Panc1 (cell line): ENCODE data around the gene ZNF764. TPM values are rescaled to one million over a fixed set of nuclear protein-coding genes. Genes with fewer than 3 reads are reported as not detected.
"Not testable (repeated sequence)": the region's sequence is repeated elsewhere in the genome, so short reads cannot be mapped to it uniquely, and the experiment has no call there.

ENCODE experiments used
- ATAC-seq: fragments of 200-7000 bp; cut with Tn5 transposase; 2 replicates; pipeline ENCODE4 v1.9.1; 2020; ENCODE audit warnings: mild to moderate bottlenecking, moderate library complexity
- BruUV-seq: library from RNA; stranded (reverse); fragments of 400-500 nt; replicated peaks from 2 replicates; lab custom pipeline; 2021; lab: Mats Ljungman, UMichigan
- CTCF ChIA-PET: fragments of 300-600 bp; sonication (Branson Sonifier 250); formaldehyde crosslinking; loops from one replicate; lab custom pipeline; 2022; ENCODE audit warnings: antibody characterized with exemption; lab: Charles Lee
- POLR2A ChIA-PET: fragments of 300-600 bp; sonication (Branson Sonifier 250); formaldehyde crosslinking; loops from one replicate; lab custom pipeline; 2022; ENCODE audit warnings: antibody characterized with exemption; lab: Charles Lee
- DNase-seq: peaks from one replicate; pipeline ENCODE4 v3.0.0-alpha.2; 2010; ENCODE audit warnings: low read depth, low spot score
- H3K27ac ChIP-seq: 2 replicates; pipeline ENCODE4 v1.5.1; 2011; ENCODE audit warnings: mild to moderate bottlenecking, low read length, inconsistent platforms
- H3K27me3 ChIP-seq: fragments of 200-500 bp; sonication (Bioruptor generic); 2 replicates; pipeline ENCODE4 v1.6.0; 2014; ENCODE audit warnings: low read length, inconsistent platforms; ENCODE audit not compliant: control insufficient read depth, insufficient read depth
- H3K36me3 ChIP-seq: fragments of 200-500 bp; sonication (Bioruptor generic); 2 replicates; pipeline ENCODE4 v1.5.1; 2014; ENCODE audit warnings: inconsistent platforms, mild to moderate bottlenecking, low read length, moderate library complexity; ENCODE audit not compliant: control insufficient read depth, insufficient read depth
- H3K4me1 ChIP-seq: 2 replicates; pipeline ENCODE4 v1.5.1; 2011; ENCODE audit warnings: inconsistent platforms, mild to moderate bottlenecking, low read length, moderate library complexity; ENCODE audit not compliant: control insufficient read depth, insufficient read depth
- H3K4me3 ChIP-seq, 2 experiments: 2 replicates each; pipeline ENCODE4 v1.5.1; 2011 to 2012; ENCODE audit warnings: low read depth in 2 of 2, low read length in 2 of 2, mild to moderate bottlenecking in 2 of 2, inconsistent platforms in 1 of 2, moderate library complexity in 1 of 2
- H3K9me3 ChIP-seq: fragments of 200-500 bp; sonication (Bioruptor generic); 2 replicates; pipeline ENCODE4 v1.5.1; 2014; ENCODE audit warnings: low read depth, mild to moderate bottlenecking, inconsistent platforms, low read length, moderate library complexity; ENCODE audit not compliant: control insufficient read depth, insufficient read depth
- CTCF ChIP-seq: fragments of 450-650 bp; IDR thresholded peaks from 2 replicates; pipeline ENCODE4 v1.5.1; 2017; ENCODE audit warnings: mild to moderate bottlenecking
- POLR2AphosphoS5 ChIP-seq: IDR thresholded peaks from 2 replicates; pipeline ENCODE4 v1.6.1; 2012; ENCODE audit warnings: mild to moderate bottlenecking, low read depth, low read length, moderate library complexity
- SIN3A ChIP-seq: IDR thresholded peaks from 2 replicates; pipeline ENCODE4 v1.6.1; 2012; ENCODE audit warnings: low read depth, mild to moderate bottlenecking, low read length, moderate library complexity, borderline replicate concordance; ENCODE audit not compliant: insufficient read depth
- TCF7L2 ChIP-seq: IDR thresholded peaks from 2 replicates; pipeline ENCODE4 v1.6.1; 2011; ENCODE audit warnings: mild to moderate bottlenecking, low read depth, low read length, inconsistent platforms
- in situ Hi-C: cut with HindIII; loops from 2 replicates; pipeline ENCODE4 v1.10.0; 2016; ENCODE audit warnings: low sequenced_read_pairs, low pct_unique_long_range_greater_than_20kb
- intact Hi-C: fragments of 100-400 bp; cut with micrococcal nuclease; formaldehyde crosslinking; loops from one replicate; pipeline ENCODE4 v1.10.0; 2022; ENCODE audit not compliant: unreplicated experiment
- total RNA-seq: library from RNA; stranded (reverse); gene quantifications from one replicate; pipeline ENCODE4 v1.2.1, GENCODE V29; 2021; ENCODE audit not compliant: unreplicated experiment
- TF ChIP-seq, protein P1 (sequence below), 2 experiments: IDR thresholded peaks; 2 replicates each; pipeline ENCODE4 v1.6.1; 2011 to 2012; ENCODE audit warnings: low read depth in 2 of 2, control low read depth in 1 of 2, low read length in 1 of 2, mild to moderate bottlenecking in 1 of 2, moderate library complexity in 1 of 2; ENCODE audit not compliant: insufficient read depth in 1 of 2

The ZNF764 gene
- total RNA-seq, 1 experiment from 2014 or later: 16.7 TPM

DNA sequence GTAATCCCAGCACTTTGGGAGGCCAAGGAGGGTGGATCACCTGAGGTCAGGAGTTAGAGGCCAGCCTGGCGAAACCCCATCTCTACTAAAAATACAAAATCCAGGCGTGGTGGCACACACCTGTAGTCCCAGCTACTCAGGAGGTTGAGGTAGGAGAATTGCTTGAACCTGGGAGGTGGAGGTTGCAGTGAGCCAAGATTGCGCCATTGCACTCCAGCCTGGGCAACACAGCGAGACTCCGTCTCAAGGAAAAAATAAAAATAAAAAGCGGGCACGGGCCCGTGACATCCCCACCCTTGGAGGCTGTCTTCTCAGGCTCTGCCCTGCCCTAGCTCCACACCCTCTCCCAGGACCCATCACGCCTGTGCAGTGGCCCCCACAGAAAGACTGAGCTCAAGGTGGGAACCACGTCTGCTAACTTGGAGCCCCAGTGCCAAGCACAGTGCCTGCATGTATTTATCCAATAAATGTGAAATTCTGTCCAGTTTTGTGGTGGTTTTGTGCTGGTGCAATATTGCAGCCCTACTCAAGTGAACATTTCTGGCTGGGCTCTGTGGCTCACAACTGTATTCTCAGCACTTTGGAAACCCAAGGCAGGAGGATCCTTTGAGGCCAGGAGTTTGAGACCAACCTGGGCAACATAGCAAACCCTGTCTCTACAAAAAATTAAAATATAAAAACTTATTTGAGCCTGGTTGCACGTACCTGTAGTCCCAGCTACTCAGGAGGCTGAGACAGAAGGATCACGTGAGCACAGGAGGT, 35.3 kb downstream of the ZNF764 start:
- H3K27me3 ChIP-seq, DNase-seq, in situ Hi-C loops, POLR2A ChIA-PET, CTCF ChIA-PET, ATAC-seq, BruUV-seq, H3K4me3 ChIP-seq, H3K9me3 ChIP-seq, H3K36me3 ChIP-seq, H3K27ac ChIP-seq: not testable (repeated sequence)
- H3K4me1 ChIP-seq: peaks cover 15% of the 10 kb centered on the region
- intact Hi-C loops: loop anchor here (10.0 kb wide), 1 partner anchor 78 kb away; the partner anchor contains the start of gene SEPHS2
- TF ChIP-seq POLR2AphosphoS5: peak; percentile 21; the same call in 1 of the 2 replicates

DNA sequence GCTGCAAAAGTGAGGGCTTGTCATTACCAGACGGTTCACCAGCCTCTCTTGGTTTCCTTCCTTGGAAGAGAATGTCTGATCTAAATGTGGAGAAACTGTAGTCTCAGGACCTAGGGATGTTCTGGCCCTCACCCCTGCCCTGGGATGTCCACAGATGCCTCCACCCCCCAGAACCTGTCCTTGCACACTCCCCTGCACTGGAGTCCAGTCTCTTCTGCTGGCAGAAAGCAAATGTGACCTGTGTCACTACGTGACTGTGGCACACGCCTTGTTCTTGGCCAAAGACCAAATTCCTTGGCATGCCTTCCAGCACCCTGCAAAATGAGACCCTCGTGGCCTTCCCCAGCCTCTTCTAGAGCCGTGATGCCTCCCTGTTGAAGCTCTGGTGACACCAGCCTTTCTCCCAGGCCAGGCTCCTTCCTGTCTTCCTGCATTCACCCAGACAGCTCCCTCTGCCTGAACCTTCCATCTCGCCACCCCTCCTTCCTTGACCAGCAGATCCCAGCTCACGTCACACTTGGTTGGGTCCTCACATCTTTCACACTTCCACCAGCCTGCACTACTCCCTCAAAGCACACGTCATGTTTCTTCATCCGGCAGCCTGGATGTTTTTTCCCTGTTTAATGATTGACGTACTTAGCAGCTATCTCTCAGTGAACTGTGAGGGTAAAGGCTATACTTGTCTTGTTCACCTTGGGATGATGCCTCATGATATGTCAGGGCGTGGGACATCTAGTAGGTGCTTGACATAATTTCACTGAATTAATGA, 36.1 kb downstream of the ZNF764 start:
- no TSS peak for BruUV-seq
- ChIA-PET POLR2A (interaction anchor here (0.7 kb wide), 1 partner anchor 32 kb away, joined by 3 read pairs; no protein-coding TSS in a partner anchor), CTCF (interaction anchor here (0.7 kb wide), 1 partner anchor 73 kb away, joined by 4 read pairs; no protein-coding TSS in a partner anchor)
- no peak for DNase-seq
- Histone ChIP-seq H3K4me3 (no peak overlapping the region), H3K27me3 (no peaks in the 10 kb centered on the region), H3K9me3 (no peaks in the 10 kb centered on the region), H3K36me3 (no peaks in the 10 kb centered on the region), H3K27ac (no peak overlapping the region), H3K4me1 (peaks cover 11% of the 10 kb centered on the region; the same call in 1 of the 2 replicates)
- TF ChIP-seq SIN3A: no peak
- no peak for TF ChIP-seq CTCF
- TF ChIP-seq TCF7L2: no peak
- no peak for TF ChIP-seq POLR2AphosphoS5
- TF ChIP-seq, protein P1, sequence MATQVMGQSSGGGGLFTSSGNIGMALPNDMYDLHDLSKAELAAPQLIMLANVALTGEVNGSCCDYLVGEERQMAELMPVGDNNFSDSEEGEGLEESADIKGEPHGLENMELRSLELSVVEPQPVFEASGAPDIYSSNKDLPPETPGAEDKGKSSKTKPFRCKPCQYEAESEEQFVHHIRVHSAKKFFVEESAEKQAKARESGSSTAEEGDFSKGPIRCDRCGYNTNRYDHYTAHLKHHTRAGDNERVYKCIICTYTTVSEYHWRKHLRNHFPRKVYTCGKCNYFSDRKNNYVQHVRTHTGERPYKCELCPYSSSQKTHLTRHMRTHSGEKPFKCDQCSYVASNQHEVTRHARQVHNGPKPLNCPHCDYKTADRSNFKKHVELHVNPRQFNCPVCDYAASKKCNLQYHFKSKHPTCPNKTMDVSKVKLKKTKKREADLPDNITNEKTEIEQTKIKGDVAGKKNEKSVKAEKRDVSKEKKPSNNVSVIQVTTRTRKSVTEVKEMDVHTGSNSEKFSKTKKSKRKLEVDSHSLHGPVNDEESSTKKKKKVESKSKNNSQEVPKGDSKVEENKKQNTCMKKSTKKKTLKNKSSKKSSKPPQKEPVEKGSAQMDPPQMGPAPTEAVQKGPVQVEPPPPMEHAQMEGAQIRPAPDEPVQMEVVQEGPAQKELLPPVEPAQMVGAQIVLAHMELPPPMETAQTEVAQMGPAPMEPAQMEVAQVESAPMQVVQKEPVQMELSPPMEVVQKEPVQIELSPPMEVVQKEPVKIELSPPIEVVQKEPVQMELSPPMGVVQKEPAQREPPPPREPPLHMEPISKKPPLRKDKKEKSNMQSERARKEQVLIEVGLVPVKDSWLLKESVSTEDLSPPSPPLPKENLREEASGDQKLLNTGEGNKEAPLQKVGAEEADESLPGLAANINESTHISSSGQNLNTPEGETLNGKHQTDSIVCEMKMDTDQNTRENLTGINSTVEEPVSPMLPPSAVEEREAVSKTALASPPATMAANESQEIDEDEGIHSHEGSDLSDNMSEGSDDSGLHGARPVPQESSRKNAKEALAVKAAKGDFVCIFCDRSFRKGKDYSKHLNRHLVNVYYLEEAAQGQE (IDR thresholded peaks at IDR 0.05; ENCODE audit: insufficient read depth in 1 of 2, low read depth in 2 of 2, low read length in 1 of 2): no peak
- in situ Hi-C loops (no loop called here), intact Hi-C loops (loop anchor here (10.0 kb wide), 1 partner anchor 77 kb away; the partner anchor contains the start of gene SEPHS2)
- no peak for ATAC-seq
